Measurements from ENCODE around the gene PPP1R12B.

PPP1R12B gene

GRCh38 chr1:202316186-202316585 lies 32.3 kb upstream of the PPP1R12B start:
- no peak for TF ChIP-seq POLR2AphosphoS5 (IDR thresholded peaks at IDR 0.05; ENCODE audit: low read depth, low read length)
- no peak for TF ChIP-seq POLR2A (IDR thresholded peaks at IDR 0.05; ENCODE audit: low read depth, low read length)
- TF ChIP-seq TAF1 (IDR thresholded peaks at IDR 0.05; ENCODE audit: borderline replicate concordance, low read depth, low read length): no peak
- no peak for FAIRE-seq
- DNase-seq (ENCODE audit: insufficient read length): no peak

DNA sequence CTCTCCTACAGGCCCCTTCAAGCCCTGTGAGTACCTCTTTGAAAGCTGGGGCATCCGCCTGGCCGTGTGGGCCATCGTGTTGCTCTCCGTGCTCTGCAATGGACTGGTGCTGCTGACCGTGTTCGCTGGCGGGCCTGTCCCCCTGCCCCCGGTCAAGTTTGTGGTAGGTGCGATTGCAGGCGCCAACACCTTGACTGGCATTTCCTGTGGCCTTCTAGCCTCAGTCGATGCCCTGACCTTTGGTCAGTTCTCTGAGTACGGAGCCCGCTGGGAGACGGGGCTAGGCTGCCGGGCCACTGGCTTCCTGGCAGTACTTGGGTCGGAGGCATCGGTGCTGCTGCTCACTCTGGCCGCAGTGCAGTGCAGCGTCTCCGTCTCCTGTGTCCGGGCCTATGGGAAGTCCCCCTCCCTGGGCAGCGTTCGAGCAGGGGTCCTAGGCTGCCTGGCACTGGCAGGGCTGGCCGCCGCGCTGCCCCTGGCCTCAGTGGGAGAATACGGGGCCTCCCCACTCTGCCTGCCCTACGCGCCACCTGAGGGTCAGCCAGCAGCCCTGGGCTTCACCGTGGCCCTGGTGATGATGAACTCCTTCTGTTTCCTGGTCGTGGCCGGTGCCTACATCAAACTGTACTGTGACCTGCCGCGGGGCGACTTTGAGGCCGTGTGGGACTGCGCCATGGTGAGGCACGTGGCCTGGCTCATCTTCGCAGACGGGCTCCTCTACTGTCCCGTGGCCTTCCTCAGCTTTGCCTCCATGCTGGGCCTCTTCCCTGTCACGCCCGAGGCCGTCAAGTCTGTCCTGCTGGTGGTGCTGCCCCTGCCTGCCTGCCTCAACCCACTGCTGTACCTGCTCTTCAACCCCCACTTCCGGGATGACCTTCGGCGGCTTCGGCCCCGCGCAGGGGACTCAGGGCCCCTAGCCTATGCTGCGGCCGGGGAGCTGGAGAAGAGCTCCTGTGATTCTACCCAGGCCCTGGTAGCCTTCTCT lies 30.3 kb upstream of the PPP1R12B start:
- FAIRE-seq: no peak

DNA sequence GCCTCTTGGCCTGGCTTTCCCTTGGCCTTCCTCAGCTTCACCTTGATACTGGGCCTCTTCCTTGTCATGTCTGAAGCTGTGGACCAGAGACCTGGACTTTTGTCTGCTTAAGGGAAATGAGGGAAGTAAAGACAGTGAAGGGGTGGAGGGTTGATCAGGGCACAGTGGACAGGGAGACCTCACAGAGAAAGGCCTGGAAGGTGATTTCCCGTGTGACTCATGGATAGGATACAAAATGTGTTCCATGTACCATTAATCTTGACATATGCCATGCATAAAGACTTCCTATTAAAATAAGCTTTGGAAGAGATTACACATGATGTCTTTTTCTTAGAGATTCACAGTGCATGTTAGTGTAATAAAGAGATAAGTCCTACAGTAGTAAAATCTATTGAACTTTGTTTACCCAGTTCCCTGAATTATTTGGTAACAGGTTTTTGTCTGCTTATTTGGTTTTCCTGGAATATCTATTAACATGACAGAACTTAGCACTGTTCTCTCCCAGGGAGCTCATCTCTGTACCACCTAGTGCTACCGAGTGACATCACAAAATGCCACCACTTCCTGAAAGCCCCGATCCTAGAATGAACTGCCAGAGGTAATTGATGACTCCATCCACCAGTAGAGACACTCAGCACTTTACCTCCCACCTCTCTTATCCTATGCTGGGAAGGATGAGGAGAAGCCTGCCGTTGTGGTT lies 29.0 kb upstream of the PPP1R12B start:
- no peak for TF ChIP-seq POLR2AphosphoS5 (IDR thresholded peaks at IDR 0.05; ENCODE audit: low read depth, low read length)
- TF ChIP-seq POLR2A (IDR thresholded peaks at IDR 0.05; ENCODE audit: low read depth, low read length): no peak
- no peak for TF ChIP-seq TAF1 (IDR thresholded peaks at IDR 0.05; ENCODE audit: borderline replicate concordance, low read depth, low read length)
- FAIRE-seq: no peak

More for the DNA sequence above, 30.3 kb upstream of the PPP1R12B start:
- no peak for TF ChIP-seq POLR2A (IDR thresholded peaks at IDR 0.05; ENCODE audit: low read depth, low read length)
- TF ChIP-seq TAF1 (IDR thresholded peaks at IDR 0.05; ENCODE audit: borderline replicate concordance, low read depth, low read length): no peak
- TF ChIP-seq POLR2AphosphoS5 (IDR thresholded peaks at IDR 0.05; ENCODE audit: low read depth, low read length): no peak
- no peak for DNase-seq (ENCODE audit: insufficient read length)

DNA sequence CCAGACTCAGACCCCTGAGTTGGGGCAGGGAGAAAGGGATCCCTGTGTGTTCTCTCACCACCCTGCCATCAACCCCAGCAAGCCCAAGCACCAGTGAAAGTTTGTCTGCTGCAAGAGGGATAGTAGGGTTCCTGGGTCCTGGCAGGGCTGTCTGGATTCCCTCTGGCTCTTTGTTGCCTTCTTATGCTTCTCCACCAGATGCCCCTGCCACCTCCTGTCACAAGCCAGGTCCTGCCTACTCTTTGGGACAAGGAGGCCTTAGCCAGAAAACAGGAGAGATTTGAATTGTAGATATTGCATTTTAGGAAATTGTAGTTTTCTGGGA lies 28.5 kb upstream of the PPP1R12B start:
- FAIRE-seq: no peak
- no peak for DNase-seq (ENCODE audit: insufficient read length)
- TF ChIP-seq POLR2A (IDR thresholded peaks at IDR 0.05; ENCODE audit: low read depth, low read length) (no peak), POLR2AphosphoS5 (IDR thresholded peaks at IDR 0.05; ENCODE audit: low read depth, low read length) (no peak), TAF1 (IDR thresholded peaks at IDR 0.05; ENCODE audit: borderline replicate concordance, low read depth, low read length) (no peak)

More for the DNA sequence above, 29.0 kb upstream of the PPP1R12B start:
- no peak for DNase-seq (ENCODE audit: insufficient read length)

GRCh38 chr1:202323731-202324130 lies 24.8 kb upstream of the PPP1R12B start:
- FAIRE-seq (no peak), DNase-seq (ENCODE audit: insufficient read length) (no peak)
- no peak for TF ChIP-seq POLR2A (IDR thresholded peaks at IDR 0.05; ENCODE audit: low read depth, low read length)
- no peak for TF ChIP-seq POLR2AphosphoS5 (IDR thresholded peaks at IDR 0.05; ENCODE audit: low read depth, low read length)

DNA sequence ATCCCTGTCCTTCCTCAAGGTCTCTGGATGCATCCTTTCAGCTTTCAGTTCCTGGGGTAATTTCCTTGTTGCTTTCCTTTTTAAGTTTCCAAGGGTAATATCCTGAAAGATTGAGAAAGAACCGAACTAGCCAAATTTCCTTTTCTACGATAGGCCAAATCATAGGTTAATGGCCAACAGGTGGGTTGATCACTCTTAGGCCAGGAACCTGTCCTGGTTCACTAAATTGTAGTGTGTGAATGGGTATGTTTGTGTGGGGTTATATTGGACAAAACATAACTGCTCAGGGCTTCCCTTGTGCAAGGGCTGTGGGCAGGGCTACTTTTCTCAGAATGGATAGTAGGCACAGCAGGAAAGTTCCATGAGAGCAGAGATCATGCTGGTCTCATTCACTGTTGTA lies 23.9 kb upstream of the PPP1R12B start:
- no peak for DNase-seq (ENCODE audit: insufficient read length)
- no peak for FAIRE-seq
- no peak for TF ChIP-seq POLR2AphosphoS5 (IDR thresholded peaks at IDR 0.05; ENCODE audit: low read depth, low read length)
- no peak for TF ChIP-seq TAF1 (IDR thresholded peaks at IDR 0.05; ENCODE audit: borderline replicate concordance, low read depth, low read length)
- TF ChIP-seq POLR2A (IDR thresholded peaks at IDR 0.05; ENCODE audit: low read depth, low read length): no peak

GRCh38 chr1:202329891-202330290 lies 18.6 kb upstream of the PPP1R12B start:
- FAIRE-seq: no peak
- no peak for TF ChIP-seq TAF1 (IDR thresholded peaks at IDR 0.05; ENCODE audit: borderline replicate concordance, low read depth, low read length)
- no peak for TF ChIP-seq POLR2A (IDR thresholded peaks at IDR 0.05; ENCODE audit: low read depth, low read length)
- TF ChIP-seq POLR2AphosphoS5 (IDR thresholded peaks at IDR 0.05; ENCODE audit: low read depth, low read length): no peak
- no peak for DNase-seq (ENCODE audit: insufficient read length)

- DNase-seq (ENCODE audit: insufficient read length): no peak
- TF ChIP-seq TAF1 (IDR thresholded peaks at IDR 0.05; ENCODE audit: borderline replicate concordance, low read depth, low read length) (no peak), POLR2A (IDR thresholded peaks at IDR 0.05; ENCODE audit: low read depth, low read length) (no peak), POLR2AphosphoS5 (IDR thresholded peaks at IDR 0.05; ENCODE audit: low read depth, low read length) (no peak)
- no peak for FAIRE-seq
Measured at GRCh38 chr1:202333861-202334260, 14.6 kb upstream of the PPP1R12B start.

DNA sequence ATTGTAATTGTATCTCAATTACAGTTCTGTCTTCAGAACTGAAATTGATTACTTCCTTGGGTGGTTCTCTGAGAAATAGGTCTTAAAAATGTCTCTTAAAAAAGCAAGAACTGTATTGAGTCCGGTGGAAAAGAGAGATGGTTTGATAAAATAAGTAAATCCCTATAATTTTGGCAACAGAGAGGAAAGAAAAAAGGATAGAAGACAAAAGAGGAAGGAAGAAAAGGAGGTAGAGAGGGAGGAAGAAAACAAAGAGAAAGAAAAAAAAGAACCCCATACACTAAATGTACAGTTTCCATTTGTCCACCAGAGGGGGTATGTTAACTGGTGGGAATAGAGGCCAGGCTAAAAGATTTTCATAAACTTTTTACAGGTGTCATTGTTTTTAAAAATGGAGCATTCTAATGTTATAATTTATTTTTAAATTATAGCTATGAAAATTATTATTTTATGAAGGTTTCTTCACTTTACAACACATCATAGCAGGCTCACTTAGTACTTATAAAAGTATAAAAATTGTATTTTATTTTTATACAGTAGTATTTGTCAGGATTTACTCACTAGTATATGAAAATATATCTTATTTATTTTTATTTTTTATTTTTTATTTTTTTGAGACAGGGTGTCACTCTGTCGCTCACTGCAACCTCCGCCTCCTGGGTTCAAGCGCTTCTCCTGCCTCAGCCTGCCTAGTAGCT lies 4.7 kb upstream of the PPP1R12B start:
- FAIRE-seq (no peak), DNase-seq (ENCODE audit: insufficient read length) (no peak)
- TF ChIP-seq POLR2A (IDR thresholded peaks at IDR 0.05; ENCODE audit: low read depth, low read length): no peak
- TF ChIP-seq POLR2AphosphoS5 (IDR thresholded peaks at IDR 0.05; ENCODE audit: low read depth, low read length): no peak
- TF ChIP-seq TAF1 (IDR thresholded peaks at IDR 0.05; ENCODE audit: borderline replicate concordance, low read depth, low read length): no peak

DNA sequence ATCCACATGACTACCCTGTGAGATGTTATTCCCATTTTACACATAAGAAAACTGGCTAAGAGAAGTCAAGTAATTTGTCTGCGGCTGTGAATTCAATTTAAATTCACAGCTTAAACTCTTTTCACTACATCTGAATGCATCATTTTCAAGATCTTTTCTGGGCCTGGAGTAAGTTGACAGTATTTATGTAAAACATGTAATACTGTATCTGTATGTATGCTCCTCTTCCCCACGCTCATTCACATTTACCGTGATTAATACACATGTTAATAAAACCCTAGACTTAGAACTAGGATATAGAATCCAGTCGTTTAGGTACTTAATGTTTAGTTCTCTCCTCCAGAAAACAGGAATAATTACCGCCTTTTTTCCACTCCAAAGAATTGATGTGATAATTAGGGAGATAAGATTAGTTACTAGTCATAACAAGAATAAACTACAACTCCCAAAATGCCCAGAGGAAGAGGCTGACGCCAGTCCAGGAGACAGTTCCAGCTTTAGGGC lies 442 bp upstream of the PPP1R12B start:
- TF ChIP-seq TAF1 (IDR thresholded peaks at IDR 0.05; ENCODE audit: borderline replicate concordance, low read depth, low read length) (no peak), POLR2AphosphoS5 (IDR thresholded peaks at IDR 0.05; ENCODE audit: low read depth, low read length) (no peak), POLR2A (IDR thresholded peaks at IDR 0.05; ENCODE audit: low read depth, low read length) (no peak)
- DNase-seq (ENCODE audit: insufficient read length) (no peak), FAIRE-seq (no peak)

All from GM12892 (cell line).